HepG2 (cell line): ENCODE results near the gene GPR42. TPM values are rescaled to one million over a fixed set of nuclear protein-coding genes. Genes with fewer than 3 reads are reported as not detected.

Experiments used
- ARID4A ChIP-seq: sonication (generic); formaldehyde crosslinking; IDR thresholded peaks from 2 replicates; pipeline ENCODE4 v1.5.0; 2020; ENCODE audit warnings: mild to moderate bottlenecking, missing genetic modification reagents, borderline replicate concordance
- CREB1 ChIP-seq, 2 experiments: fragments of 450-650 bp in 1 of 2; IDR thresholded peaks; 2 replicates each; pipeline ENCODE4 v1.6.1; 2016 to 2017; ENCODE audit warnings: control low read depth in 1 of 2, mild to moderate bottlenecking in 1 of 2, missing compliant biosample characterization in 1 of 2, missing genetic modification characterization in 1 of 2
- CTCF ChIP-seq: sonication (generic); formaldehyde crosslinking; IDR thresholded peaks from 2 replicates; pipeline ENCODE4 v1.5.0; 2020; ENCODE audit warnings: mild to moderate bottlenecking, missing genetic modification reagents, moderate library complexity
- DNMT3B ChIP-seq: conservative IDR thresholded peaks from 2 replicates; pipeline ENCODE4 v1.6.1; 2016; ENCODE audit warnings: missing biosample characterization, control low read depth
- EED ChIP-seq: sonication (generic); formaldehyde crosslinking; IDR thresholded peaks from 2 replicates; pipeline ENCODE4 v1.5.0; 2020; ENCODE audit warnings: mild to moderate bottlenecking, missing genetic modification reagents
- ELF4 ChIP-seq: sonication (generic); formaldehyde crosslinking; IDR thresholded peaks from 2 replicates; pipeline ENCODE4 v1.5.0; 2020; ENCODE audit warnings: missing genetic modification reagents, mild to moderate bottlenecking, moderate library complexity, borderline replicate concordance
- FOXK1 ChIP-seq: sonication (generic); formaldehyde crosslinking; IDR thresholded peaks from 2 replicates; pipeline ENCODE4 v1.4.0; 2020; ENCODE audit warnings: low read depth, missing genetic modification reagents, borderline replicate concordance
- GLI4 ChIP-seq: sonication (generic); formaldehyde crosslinking; IDR thresholded peaks from 2 replicates; pipeline ENCODE4 v1.5.1; 2020; ENCODE audit warnings: missing genetic modification reagents, mild to moderate bottlenecking, moderate library complexity, borderline replicate concordance
- HIVEP1 ChIP-seq: sonication (generic); formaldehyde crosslinking; IDR thresholded peaks from 2 replicates; pipeline ENCODE4 v1.4.0; 2020; ENCODE audit warnings: mild to moderate bottlenecking, missing genetic modification reagents
- MAFK ChIP-seq, 2 experiments: IDR thresholded peaks in 1 of 2; conservative IDR thresholded peaks in 1 of 2; 2 replicates each; pipeline ENCODE4 v1.6.1; 2011; ENCODE audit warnings: improper control_type of control experiment in 2 of 2, low read length in 2 of 2
- RFX5 ChIP-seq: IDR thresholded peaks from 2 replicates; pipeline ENCODE4 v1.6.1; 2011; ENCODE audit warnings: low read depth, low read length, improper control_type of control experiment
- RORA ChIP-seq: sonication (generic); formaldehyde crosslinking; IDR thresholded peaks from 2 replicates; pipeline ENCODE4 v1.5.0; 2020; ENCODE audit warnings: mild to moderate bottlenecking, missing genetic modification reagents, moderate library complexity
- TAF15 ChIP-seq: fragments of 200-400 bp; formaldehyde crosslinking; IDR thresholded peaks from one replicate; pipeline ENCODE4 v1.6.1; 2018; ENCODE audit warnings: mild to moderate bottlenecking, low read depth, low read length; ENCODE audit not compliant: poor library complexity, severe bottlenecking
- TCF7L2 ChIP-seq: IDR thresholded peaks from 2 replicates; pipeline ENCODE4 v1.6.1; 2011; ENCODE audit warnings: mild to moderate bottlenecking, low read depth, low read length, moderate library complexity
- ZNF24 ChIP-seq: fragments of 450-650 bp; IDR thresholded peaks from 2 replicates; pipeline ENCODE4 v1.6.1; 2017; ENCODE audit warnings: antibody characterized with exemption, mild to moderate bottlenecking
- ZNF713 ChIP-seq: sonication (generic); formaldehyde crosslinking; IDR thresholded peaks from 2 replicates; pipeline ENCODE4 v1.4.0; 2020; ENCODE audit warnings: mild to moderate bottlenecking, missing genetic modification reagents
- ZZZ3 ChIP-seq: sonication (generic); formaldehyde crosslinking; IDR thresholded peaks from 2 replicates; pipeline ENCODE4 v1.4.0; 2020; ENCODE audit warnings: missing genetic modification reagents, mild to moderate bottlenecking, borderline replicate concordance
- polyA plus RNA-seq, 8 experiments: library from polyadenylated mRNA; depleted of rRNA in 3 of 8; stranded (reverse) in 7 of 8; unstranded in 1 of 8; fragments of >200 nt; fragmentation: Illumina TruSeq in 4 of 8; extraction: Trizol in 4 of 8; gene quantifications; 2 replicates each; pipeline versions ENCODE4 v1.2.1 to v1.2.3, GENCODE V29; 2011 to 2016; ENCODE audit warnings: low read depth in 4 of 8, missing spikeins in 1 of 8, mixed read lengths in 1 of 8; ENCODE audit not compliant: insufficient read depth in 1 of 8
- total RNA-seq, 5 experiments: library from RNA; depleted of rRNA; stranded (reverse); fragments of >200 nt; fragmentation: Illumina TruSeq; extraction: Trizol; gene quantifications; 2 replicates each; pipeline ENCODE4 v1.2.3, GENCODE V29; 2016; ENCODE audit warnings: low read depth in 1 of 5
- TF ChIP-seq, protein P1 (sequence below): sonication (generic); formaldehyde crosslinking; IDR thresholded peaks from 2 replicates; pipeline ENCODE4 v1.5.0; 2020; ENCODE audit warnings: missing genetic modification reagents
- TF ChIP-seq, protein P2 (sequence below): IDR thresholded peaks from 2 replicates; pipeline ENCODE4 v1.6.1; 2016; ENCODE audit warnings: mild to moderate bottlenecking
- TF ChIP-seq, protein P3 (sequence below): sonication (generic); formaldehyde crosslinking; IDR thresholded peaks from 2 replicates; pipeline ENCODE4 v1.4.0; 2020; ENCODE audit warnings: missing genetic modification reagents, borderline replicate concordance

GPR42 gene
- total and polyA plus RNA-seq, 2 of the 13 experiments (the other 11 are each of a cell fraction or from before 2014, with no cell fraction given), result not detected

DNA sequence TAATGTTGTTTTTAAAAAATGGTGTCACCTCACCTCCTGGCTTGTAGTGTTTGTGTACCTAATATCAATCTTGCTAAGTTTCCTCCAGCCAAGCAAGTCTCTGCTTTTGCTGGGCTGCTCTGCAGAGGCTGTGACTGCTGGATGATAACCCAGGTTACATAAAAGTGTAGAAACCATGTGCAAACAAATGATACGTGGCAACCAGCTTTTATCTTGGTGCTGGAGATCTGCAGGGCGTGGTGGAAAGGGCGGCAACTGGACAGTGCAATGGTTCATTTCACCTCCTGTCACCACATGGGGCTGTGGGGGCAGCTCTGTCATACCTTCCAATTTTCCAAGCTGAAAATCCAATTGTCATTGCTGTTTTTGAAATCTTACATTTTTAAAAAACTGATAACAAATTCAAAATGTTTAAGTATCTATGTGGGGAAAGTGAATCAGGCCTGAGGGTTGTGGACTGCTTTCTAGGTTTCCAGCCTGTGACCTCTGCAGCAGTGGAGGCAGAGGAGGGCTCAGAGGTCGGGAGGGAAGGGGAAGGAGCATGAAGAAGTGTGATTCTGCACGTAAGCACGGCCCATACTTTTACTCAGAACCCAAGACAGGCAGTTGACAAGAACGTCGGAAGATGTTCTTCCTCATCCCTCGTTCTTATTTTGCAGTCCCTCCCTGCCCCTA, 9.7 kb downstream of the GPR42 start (continued):
- TF ChIP-seq ARID4A (CRISPR knock-in tag) (peak; percentile 31; the same call in 1 of the 2 replicates), HIVEP1 (CRISPR knock-in tag) (no peak), MAFK (conservative IDR thresholded peaks at IDR 0.05 in 1 of 2, IDR thresholded peaks at IDR 0.05 in 1 of 2; ENCODE audit: low read length in 2 of 2) (no peak), CTCF (CRISPR knock-in tag) (no peak), RORA (CRISPR knock-in tag) (no peak), ELF4 (CRISPR knock-in tag) (no peak), EED (no peak), GLI4 (CRISPR knock-in tag) (no peak), RFX5 (no peak), ZNF24 (no peak), CREB1 (IDR thresholded peaks at IDR 0.05) (peak; percentile 25; the same call in 1 of the 2 replicates), CREB1 (CRISPR knock-in tag; IDR thresholded peaks at IDR 0.05) (0 out of 2 replicates have a peak, but pooled peaks have one; percentile 34), ZNF713 (CRISPR knock-in tag) (no peak), ZZZ3 (CRISPR knock-in tag) (no peak), DNMT3B (CRISPR knock-in tag) (no peak), FOXK1 (no peak; the same call in 1 of the 2 replicates), TAF15 (no peak), TCF7L2 (no peak)
- TF ChIP-seq, protein P1, sequence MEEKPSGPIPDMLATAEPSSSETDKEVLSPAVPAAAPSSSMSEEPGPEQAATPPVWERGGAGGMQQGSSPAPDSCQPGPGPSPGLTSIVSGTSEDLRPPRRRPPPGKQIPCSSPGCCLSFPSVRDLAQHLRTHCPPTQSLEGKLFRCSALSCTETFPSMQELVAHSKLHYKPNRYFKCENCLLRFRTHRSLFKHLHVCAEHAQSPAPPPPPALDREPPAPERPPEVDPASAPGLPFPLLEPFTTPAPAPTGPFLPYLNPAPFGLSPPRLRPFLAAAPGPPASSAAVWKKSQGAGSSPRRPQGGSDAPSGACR (CRISPR knock-in tag), result no peak
- TF ChIP-seq, protein P2, sequence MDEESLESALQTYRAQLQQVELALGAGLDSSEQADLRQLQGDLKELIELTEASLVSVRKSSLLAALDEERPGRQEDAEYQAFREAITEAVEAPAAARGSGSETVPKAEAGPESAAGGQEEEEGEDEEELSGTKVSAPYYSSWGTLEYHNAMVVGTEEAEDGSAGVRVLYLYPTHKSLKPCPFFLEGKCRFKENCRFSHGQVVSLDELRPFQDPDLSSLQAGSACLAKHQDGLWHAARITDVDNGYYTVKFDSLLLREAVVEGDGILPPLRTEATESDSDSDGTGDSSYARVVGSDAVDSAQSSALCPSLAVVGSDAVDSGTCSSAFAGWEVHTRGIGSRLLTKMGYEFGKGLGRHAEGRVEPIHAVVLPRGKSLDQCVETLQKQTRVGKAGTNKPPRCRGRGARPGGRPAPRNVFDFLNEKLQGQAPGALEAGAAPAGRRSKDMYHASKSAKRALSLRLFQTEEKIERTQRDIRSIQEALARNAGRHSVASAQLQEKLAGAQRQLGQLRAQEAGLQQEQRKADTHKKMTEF (CRISPR knock-in tag), result no peak
- TF ChIP-seq, protein P3, sequence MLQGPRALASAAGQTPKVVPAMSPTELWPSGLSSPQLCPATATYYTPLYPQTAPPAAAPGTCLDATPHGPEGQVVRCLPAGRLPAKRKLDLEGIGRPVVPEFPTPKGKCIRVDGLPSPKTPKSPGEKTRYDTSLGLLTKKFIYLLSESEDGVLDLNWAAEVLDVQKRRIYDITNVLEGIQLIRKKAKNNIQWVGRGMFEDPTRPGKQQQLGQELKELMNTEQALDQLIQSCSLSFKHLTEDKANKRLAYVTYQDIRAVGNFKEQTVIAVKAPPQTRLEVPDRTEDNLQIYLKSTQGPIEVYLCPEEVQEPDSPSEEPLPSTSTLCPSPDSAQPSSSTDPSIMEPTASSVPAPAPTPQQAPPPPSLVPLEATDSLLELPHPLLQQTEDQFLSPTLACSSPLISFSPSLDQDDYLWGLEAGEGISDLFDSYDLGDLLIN (CRISPR knock-in tag), result no peak
